Stimulated activated CD8-positive, alpha-beta memory T cell treated with anti-CD3 and anti-CD28 coated beads, Interleukin-15, amount 100 ng/mL, for 24 hours (primary cell): ENCODE results near the gene KRT26.
A peak's percentile ranks its signal among the peaks of the same experiment; 100 is the strongest.
"Not testable (repeated sequence)": the region's sequence is repeated elsewhere in the genome, so short reads cannot be mapped to it uniquely, and the experiment has no call there.

Source experiments
- DNase-seq: peaks from one replicate; pipeline ENCODE4 v3.0.0-alpha.2; 2020; ENCODE audit warnings: low read depth

Gene KRT26, protein sequence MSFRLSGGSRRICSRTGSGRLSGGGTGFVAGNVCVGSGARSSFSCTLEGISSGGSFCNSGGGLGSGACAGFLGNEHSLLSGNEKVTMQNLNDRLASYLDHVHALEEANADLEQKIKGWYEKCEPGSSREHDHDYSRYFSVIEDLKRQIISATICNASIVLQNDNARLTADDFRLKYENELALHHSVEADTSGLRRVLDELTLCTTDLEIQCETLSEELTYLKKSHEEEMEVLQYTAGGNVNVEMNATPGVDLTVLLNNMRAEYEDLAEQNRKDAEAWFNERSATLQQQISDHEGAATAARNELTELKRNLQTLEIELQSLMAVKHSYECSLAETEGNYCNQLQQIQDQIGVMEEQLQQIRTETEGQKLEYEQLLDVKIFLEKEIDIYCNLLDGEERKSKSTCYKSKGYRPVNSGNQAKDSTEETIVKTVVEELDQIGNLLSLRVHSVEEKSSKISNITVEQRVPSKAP

GRCh38 chr17:40772101-40772500 is at the start of gene KRT26:
KRT26 (minus strand) TSS chr17:40772201; CDS start chr17:40772113, 88 bp downstream.
- DNase-seq: no peak

DNA sequence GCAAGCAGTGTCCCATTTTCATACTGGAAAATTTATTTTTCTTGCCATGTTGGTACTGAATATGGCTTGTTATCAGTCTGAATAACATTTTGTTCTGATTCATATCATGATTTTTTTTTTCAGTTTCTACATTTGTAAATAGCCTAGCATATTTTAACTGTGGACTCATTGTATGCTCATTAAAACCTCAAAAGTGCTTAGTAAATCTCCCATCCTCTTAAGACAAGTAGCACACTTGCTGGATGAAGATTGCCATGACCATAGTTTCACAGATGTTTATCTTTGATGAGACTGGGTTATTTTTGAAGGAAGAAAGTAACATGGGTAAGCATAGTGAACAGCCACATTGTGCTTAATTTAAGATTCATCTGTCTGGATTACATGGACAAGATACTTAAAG is 49.5 kb upstream of the KRT26 start:
- DNase-seq: no peak

GRCh38 chr17:40820228-40820838 is 48.3 kb upstream of the KRT26 start:
- DNase-seq: no peak

- DNase-seq: no peak
These were observed 47.6 kb upstream of the KRT26 start for GRCh38 chr17:40819528-40820125.

- peak; percentile 87 for DNase-seq
These were observed 46.9 kb upstream of the KRT26 start for GRCh38 chr17:40818733-40819527.

DNA sequence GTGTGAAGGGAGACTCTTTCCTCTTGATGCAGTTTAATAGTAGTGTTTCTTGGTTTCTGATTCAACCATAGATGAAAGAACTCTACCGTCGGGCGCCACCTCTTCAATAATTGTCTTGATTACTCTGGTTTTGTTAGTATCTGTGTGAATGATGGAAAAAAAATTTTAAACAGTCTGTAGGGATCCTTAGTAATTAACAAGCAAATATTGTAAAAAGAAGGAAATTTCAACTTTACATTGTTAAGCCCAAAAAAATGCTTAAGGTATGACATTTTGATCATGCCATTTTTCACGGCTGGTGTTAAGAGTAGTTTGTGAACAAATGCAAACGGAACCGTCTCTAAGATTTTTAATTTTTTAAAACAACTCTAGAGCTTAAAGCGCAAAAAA is 46.3 kb upstream of the KRT26 start:
- DNase-seq: no peak

DNA sequence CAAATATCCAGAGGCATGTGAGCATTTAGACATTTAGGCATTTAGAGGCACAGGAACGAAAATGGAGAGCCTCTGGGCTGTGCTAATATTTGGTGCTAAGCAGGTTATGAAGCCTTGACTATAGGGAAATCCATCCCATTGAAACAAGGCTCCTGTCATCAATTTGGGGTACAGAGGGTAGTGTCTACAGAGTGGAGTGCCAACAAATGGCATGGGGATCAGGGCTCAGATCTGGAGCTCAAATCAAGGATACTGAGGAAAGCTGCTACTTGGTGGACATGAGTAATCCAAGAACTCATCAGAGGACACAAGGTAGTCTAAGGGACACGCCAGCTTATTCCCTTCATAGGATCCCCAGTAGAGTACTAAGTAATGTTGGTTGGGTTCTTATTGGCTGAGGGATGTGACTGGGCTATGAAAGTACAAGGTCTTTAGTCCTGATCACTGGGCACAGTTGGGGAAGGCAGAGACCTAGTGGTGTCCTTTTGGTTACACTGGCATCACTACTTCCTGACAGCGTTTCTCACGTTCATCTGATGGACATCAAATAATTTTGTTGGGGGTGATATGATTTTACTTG is 45.2 kb upstream of the KRT26 start:
- DNase-seq: no peak

DNA sequence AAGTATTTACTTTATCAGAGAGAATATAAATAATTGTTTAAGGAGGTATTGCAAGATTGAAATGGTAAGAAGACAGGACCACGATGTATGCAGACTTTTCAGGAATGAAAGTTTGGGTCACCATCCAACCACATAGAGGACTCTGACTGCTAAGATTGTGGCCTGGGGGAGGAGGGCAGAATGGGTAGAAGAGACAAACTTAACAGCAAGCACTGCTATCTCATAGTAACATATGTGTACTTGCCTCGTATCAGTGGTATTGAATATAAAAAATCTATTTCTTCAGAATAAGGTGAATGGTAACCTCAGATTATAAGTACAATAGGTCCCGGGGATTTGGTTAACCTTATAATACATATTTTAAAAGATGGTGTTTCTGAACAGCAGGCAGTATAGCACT is 44.6 kb upstream of the KRT26 start:
- DNase-seq: no peak

DNA sequence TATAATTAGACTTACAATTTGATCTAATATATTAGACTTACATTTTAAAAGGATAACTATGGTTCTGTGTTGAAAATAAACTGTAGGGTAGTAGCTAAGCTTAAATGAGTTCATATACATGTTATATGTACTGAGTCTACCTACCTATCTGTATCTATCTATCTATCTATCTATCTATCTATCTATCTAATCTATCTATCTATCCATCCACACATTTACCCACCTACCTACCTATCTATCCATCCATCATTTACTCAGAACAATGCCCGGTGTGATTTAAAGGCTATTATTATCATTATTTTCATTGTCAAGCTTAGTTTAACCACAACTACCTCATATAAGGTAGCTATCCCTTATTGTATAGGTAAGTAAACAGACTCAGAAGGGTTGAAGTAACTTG is 43.4 kb upstream of the KRT26 start:
- DNase-seq: no peak

DNA sequence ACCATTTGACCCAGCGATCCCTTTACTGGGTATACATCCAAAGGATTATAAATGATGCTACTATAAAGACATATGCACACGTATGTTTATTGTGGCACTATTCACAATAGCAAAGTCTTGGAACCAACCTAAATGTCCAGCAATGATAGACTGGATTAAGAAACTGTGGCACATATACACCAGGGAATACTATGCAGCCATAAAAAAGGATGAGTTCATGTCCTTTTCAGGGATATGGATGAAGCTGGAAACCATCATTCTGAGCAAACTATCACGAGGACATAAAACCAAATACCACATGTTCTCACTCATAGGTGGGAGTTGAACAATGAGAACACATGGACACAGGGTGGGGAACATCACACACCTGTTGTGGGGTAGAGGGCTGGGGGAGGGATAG is 42.7 kb upstream of the KRT26 start:
- DNase-seq: not testable (repeated sequence)

- DNase-seq: no peak
These were observed 41.8 kb upstream of the KRT26 start for GRCh38 chr17:40813804-40814203.

DNA sequence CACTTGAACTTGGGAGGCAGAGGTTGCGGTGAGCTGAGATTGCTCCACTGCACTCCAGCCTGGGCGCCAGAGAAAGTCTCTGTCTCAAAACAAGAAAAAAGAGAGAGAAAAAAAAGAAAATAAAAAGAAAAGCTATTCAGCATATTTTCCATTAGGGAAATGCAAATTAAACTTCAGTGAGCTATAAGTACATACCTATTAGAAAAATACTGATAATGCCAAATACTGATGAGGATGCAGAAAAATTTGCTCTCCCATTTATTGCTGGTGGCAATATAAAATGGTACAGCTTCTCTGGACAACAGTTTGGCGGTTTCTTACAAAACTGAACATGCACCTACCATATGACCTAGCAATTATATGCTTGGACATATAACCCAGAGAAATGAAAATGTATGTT is 40.6 kb upstream of the KRT26 start:
- no peak for DNase-seq

- DNase-seq: no peak
These were observed 38.5 kb upstream of the KRT26 start for GRCh38 chr17:40810494-40810893.

DNA sequence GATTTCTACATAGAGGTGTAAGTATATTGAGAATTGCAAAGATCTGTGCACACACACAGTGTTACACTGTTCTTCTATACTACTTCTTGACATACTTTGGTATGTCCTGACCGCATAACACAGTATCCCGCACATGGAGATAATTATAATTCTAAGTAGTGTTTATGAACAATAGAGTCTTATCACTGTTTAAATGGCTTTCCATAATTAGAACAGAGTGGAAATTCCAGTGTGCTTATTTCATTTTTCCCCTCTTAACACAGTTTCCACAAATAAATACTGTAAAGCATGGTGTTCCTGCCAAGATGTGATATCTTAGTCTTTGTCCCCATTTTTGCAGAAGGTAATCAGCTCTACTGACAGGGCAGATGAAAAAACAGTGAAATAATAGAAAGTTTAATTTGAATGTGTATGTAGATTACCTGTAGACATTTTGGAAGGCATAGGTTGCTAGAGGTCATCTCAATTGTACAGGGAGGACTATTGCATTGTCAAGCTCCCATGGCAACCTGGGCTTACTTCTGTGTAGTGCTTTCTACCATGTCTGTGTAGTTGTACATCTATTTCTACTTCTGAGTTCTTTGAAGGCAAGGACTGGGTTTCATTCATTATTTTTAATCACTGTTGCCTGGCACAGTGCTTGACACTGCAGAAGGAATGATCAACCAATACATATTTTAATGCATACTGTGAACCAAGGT is 37.9 kb upstream of the KRT26 start:
- DNase-seq: no peak

DNA sequence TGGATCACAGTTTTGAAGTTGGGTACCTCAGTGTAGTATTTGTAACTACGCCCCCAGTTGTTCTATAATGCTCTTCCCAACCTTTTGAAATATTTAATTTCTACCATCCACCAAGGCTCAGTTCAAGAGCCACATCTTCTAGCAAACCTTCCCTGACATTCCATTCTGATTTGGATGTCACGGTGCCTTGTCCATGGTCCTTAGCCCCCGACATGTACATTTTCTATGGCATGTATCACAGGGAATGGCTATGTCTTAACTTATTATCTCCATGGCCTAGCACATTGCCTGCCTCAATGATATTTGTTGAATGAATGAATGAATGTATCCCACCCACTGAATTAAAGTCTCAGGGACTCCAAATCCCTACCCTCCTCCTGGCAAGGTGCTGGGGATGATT is 34.1 kb upstream of the KRT26 start:
- DNase-seq: no peak

DNA sequence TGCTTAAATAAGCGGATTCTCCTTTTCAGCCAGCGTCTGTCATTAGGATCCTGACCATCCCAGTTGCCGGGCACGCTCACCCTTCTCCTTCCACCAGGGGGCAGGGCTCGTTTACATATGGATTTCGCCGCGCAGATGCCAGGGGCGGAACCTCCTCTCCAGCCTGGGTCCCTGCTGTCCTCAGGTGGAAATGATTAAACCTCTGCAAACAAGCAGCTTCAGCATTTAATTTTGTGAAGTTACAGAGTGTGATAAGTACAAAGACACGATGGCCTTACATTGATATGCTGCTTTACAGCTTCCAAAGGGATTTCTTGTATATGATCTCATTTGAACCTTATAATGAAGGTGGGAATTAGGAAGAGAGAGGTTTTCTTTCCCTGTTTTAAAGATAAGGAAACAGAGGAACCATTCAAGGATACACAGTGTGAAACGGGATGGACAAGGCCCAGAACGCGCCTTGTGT is 31.6 kb upstream of the KRT26 start:
- peak; percentile 50 for DNase-seq

DNA sequence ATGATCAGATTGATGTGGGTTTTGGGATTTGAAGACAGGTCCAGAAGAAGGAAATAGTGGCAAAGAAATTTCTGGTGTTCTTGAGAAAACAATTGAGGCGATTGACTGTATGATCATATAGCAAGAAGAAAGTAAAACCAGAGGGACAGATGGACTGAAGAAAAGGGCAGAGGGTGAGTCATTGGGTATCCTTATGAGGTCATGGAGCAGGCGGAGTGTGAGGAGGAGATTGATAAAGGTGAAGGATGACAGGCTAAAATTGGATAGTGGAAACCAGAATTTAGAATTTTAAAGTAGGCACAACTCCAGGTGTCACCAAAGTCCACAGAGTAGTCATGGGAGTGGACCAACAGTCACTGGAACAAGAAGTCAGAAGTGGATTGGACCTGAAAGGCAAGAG is 29.2 kb upstream of the KRT26 start:
- no peak for DNase-seq

- no peak for DNase-seq
These were observed 28.4 kb upstream of the KRT26 start for GRCh38 chr17:40800381-40800780.

DNA sequence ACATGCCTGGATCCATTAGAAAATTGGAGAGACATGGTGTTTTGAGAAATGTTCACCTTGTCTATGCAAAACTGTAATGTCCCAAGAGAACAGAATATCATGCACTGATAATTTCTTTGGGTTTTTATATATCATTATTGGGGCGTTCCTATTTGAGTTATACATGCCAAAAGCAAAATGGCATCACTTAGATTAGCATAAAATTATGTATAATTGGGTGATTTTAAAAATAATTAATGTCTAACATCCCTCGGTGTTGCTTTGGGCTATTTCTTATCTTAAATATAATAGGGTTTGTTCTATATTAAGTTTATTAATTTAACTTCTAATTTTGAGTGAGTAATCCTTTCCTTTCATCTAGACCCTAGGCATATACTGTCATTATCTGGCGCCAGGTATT is 27.9 kb upstream of the KRT26 start, which contains the start of gene KRT28:
Gene KRT28, minus strand, starts transcription at position 101 of the 400 bp plus-strand sequence. Its CDS starts 66 bp downstream, at position 35.
- no peak for DNase-seq

DNA sequence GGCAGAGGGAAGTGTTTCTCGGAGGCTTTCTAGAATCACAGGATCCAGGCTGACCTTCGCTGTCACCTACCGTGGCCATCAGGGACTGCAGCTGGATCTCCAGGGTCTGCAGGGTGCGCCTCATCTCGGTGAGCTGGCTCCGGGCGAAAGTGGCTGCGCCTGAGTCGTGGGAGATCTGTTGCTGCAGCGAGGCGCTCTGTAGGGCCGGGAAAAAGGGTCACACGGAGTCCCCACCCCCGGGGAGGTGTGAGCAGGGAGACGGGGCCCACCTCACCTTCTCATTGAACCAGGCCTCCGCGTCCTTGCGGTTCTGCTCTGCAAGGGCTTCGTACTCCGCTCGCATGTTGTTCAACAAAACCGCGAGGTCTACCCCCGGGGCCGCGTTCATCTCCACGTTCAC is 24.8 kb upstream of the KRT26 start:
- no peak for DNase-seq

- DNase-seq: no peak
These were observed 23.1 kb upstream of the KRT26 start for GRCh38 chr17:40795019-40795667.
